HG03469 (cell line): ENCODE measurements around the gene TMEM271.
"Not testable (repeated sequence)": the region's sequence is repeated elsewhere in the genome, so short reads cannot be mapped to it uniquely, and the experiment has no call there.

Experiments
- ATAC-seq: cut with Tn5 transposase; IDR thresholded peaks from one replicate; pipeline ENCODE4 v1.9.1; 2021; ENCODE audit warnings: mild to moderate bottlenecking, moderate library complexity, moderate number of reproducible peaks; ENCODE audit not compliant: unreplicated experiment

The TMEM271 gene

GRCh38 chr4:610411-611261 lies 34.5 kb upstream of the TMEM271 start:
- no peak for ATAC-seq

- no peak for ATAC-seq
Measured at GRCh38 chr4:609400-610050, 33.4 kb upstream of the TMEM271 start.

GRCh38 chr4:608236-608635 lies 32.1 kb upstream of the TMEM271 start:
- no peak for ATAC-seq

GRCh38 chr4:605702-606425 lies 29.8 kb upstream of the TMEM271 start:
- no peak for ATAC-seq

- ATAC-seq = no peak
Measured at GRCh38 chr4:604131-604530, 28.0 kb upstream of the TMEM271 start.

- ATAC-seq = no peak
Measured at GRCh38 chr4:602559-602942, 26.5 kb upstream of the TMEM271 start.

GRCh38 chr4:601612-602558 lies 25.8 kb upstream of the TMEM271 start:
- no peak for ATAC-seq

GRCh38 chr4:600850-601515 lies 24.9 kb upstream of the TMEM271 start:
- no peak for ATAC-seq

GRCh38 chr4:600166-600565 lies 24.1 kb upstream of the TMEM271 start:
- ATAC-seq = no peak

GRCh38 chr4:598925-599324 lies 22.8 kb upstream of the TMEM271 start:
- ATAC-seq = no peak

GRCh38 chr4:592825-593520 lies 16.9 kb upstream of the TMEM271 start:
- no peak for ATAC-seq

GRCh38 chr4:592178-592577 lies 16.1 kb upstream of the TMEM271 start:
- ATAC-seq = not testable (repeated sequence)

GRCh38 chr4:590313-590841 lies 14.3 kb upstream of the TMEM271 start:
- no peak for ATAC-seq

GRCh38 chr4:589219-589963 lies 13.3 kb upstream of the TMEM271 start:
- ATAC-seq = no peak

- ATAC-seq = no peak
Measured at GRCh38 chr4:588351-588849, 12.3 kb upstream of the TMEM271 start.

GRCh38 chr4:587671-588350 lies 11.7 kb upstream of the TMEM271 start:
- ATAC-seq = no peak

GRCh38 chr4:583820-584219 lies 7.7 kb upstream of the TMEM271 start:
- ATAC-seq = no peak
